GM18867 (cell line): ENCODE measurements around the gene SLC35A4.

ENCODE experiments used
- ATAC-seq: cut with Tn5 transposase; IDR thresholded peaks from one replicate; pipeline ENCODE4 v1.9.1; 2021; ENCODE audit warnings: mild to moderate bottlenecking, moderate library complexity; ENCODE audit not compliant: unreplicated experiment

The SLC35A4 gene

DNA sequence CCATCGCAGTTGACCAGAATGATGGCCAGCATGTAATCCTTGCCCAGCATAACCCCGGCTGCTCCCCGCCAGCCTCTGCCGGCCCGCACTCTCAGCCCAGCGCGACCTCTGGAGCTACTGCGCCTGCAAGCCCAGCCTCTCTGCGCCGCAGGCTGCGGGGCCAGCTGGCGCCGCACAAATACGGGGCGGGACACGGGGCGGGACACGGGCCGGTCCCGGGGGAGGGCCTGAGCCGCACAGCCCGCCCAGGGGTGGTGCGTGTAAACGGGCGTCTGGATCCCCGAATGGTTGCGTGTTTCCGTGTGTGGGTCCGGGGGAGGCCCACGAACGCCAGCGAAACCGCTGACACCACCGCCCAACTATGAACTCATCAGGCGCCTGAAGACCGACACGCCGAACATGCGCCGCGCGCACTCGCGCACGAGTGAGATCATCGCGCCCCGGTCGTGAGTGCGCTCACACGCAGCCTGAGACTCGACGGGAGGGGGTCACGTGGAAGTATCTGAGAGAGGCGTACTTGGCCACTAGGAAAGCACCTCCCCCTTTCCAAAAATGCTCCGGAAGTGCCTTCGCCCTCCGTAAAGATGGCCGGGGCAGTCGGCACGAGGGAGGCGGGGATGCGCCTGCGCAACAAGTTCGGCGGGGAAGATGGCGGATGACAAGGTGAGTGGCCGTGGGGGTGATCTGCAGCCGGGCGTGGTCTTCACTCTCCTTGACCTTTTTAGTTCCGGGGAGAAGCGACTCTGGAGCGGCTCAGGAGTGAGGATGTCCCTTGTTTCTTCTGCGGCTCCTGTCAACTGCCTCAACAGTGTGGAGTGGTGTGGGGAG, at the start of gene SLC35A4, which contains the start of gene APBB3:
TSS of gene SLC35A4 (plus strand) at position 633 of the 828 bp plus-strand sequence. CDS start 2,342 bp downstream, outside the sequence.
TSS of gene APBB3 (minus strand) at position 403 of the 828 bp plus-strand sequence. CDS start at position 50, 353 bp downstream.
- peak; percentile 85 for ATAC-seq

DNA sequence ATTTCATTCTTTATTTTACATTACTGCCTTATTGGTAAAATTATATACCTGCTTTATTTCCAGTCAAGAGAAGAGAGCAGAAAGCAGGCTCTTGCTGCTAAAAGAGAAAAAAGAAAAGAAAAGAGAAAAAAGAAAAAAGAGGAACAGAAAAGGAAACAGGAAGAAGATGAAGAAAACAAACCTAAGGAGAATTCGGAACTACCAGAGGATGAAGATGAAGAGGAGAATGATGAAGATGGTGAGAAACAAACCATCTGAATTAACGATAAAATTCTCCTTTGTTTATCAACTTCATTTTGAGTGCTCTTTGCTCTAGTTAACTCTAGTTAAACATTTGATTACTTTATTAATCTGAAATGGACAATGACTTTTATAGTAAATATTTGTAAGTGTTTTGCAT, 40.6 kb upstream of the SLC35A4 start:
- ATAC-seq, result no peak

DNA sequence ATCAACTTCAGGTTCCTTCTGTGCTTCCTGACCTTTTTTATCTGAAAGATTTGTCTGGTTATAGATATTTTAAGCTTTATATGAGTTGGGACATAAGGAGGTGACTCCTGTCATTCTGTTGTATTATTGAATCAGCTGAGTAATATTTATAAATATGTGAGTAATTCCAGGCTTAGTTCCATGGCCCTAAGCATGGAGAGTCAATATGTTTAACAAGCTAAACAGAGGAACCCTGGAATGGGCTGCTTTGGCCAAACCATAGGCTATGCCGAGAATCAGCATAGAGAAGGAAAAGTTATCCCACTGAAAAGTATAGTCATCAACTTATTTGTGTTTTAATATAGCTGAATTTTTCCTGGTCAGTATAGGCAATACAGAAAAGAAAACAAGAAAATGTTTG, 24.4 kb upstream of the SLC35A4 start:
- no peak for ATAC-seq

DNA sequence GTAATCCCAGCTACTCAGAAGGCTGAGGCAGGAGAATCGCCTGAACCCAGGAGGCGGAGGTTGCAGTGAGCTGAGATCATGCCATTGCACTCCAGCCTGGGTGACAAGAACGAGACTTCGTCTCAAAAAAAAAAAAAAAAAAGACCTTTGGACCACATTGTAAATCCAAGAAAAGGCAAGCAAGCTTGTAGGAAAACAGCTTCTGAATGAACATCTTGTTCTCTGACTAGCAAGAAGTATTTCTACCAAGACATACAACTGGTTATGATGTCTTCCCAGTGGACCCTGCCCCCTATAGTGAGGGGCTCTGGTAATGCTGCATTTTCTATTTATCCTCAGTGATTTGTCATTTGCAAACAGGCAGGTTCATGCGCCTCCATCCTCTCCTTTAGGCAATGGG, 21.7 kb upstream of the SLC35A4 start:
- no peak for ATAC-seq

DNA sequence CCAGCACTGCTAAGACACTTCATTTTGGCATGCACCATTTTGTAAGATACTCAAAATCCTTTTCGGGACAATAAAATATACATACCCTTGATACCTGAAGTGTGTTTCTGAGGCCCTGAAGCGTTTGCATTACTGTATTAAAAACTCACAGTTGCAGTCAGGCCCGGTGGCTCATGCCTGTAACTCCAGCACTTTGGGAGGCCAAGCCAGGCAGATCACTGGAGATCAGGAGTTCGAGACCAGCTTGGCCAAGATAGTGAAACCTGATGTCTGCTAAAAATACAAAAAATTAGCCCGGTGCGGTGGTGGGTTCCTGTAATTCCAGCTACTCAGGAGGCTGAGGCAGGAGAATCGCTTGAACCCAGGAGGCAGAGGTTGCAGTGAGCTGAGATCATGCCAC, 19.6 kb upstream of the SLC35A4 start:
- no peak for ATAC-seq

DNA sequence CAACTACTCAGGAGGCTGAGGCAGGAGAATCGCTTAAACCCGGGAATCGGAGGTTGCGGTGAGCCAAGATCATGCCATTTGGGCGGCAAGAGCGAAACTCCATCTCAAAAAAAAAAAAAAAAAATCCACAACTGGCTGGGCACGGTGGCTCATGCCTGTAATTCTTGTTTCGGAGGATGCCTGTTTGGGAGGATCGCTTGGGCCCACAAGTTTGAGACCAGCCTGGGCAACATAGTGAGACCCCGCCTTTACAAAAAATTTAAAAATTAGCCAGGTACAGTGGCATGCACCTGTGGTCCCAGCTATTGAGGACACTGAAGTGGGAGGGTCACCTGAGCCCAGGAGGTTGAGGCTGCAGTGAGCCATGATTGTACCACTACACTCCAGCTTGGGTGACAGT, 19.0 kb upstream of the SLC35A4 start:
- ATAC-seq, result no peak

- ATAC-seq, result no peak
These were observed 17.6 kb upstream of the SLC35A4 start for GRCh38 chr5:140546851-140547507.

GRCh38 chr5:140547508-140548299, 16.9 kb upstream of the SLC35A4 start, which contains the start of gene EIF4EBP3:
Gene EIF4EBP3, plus strand, starts transcription at chr5:140547662. Its CDS starts 76 bp downstream, at chr5:140547738.
- peak; percentile 97 for ATAC-seq

- ATAC-seq, result no peak
These were observed 16.3 kb upstream of the SLC35A4 start for GRCh38 chr5:140548300-140548688.

- ATAC-seq, result no peak
These were observed 15.8 kb upstream of the SLC35A4 start for GRCh38 chr5:140548791-140549190.

DNA sequence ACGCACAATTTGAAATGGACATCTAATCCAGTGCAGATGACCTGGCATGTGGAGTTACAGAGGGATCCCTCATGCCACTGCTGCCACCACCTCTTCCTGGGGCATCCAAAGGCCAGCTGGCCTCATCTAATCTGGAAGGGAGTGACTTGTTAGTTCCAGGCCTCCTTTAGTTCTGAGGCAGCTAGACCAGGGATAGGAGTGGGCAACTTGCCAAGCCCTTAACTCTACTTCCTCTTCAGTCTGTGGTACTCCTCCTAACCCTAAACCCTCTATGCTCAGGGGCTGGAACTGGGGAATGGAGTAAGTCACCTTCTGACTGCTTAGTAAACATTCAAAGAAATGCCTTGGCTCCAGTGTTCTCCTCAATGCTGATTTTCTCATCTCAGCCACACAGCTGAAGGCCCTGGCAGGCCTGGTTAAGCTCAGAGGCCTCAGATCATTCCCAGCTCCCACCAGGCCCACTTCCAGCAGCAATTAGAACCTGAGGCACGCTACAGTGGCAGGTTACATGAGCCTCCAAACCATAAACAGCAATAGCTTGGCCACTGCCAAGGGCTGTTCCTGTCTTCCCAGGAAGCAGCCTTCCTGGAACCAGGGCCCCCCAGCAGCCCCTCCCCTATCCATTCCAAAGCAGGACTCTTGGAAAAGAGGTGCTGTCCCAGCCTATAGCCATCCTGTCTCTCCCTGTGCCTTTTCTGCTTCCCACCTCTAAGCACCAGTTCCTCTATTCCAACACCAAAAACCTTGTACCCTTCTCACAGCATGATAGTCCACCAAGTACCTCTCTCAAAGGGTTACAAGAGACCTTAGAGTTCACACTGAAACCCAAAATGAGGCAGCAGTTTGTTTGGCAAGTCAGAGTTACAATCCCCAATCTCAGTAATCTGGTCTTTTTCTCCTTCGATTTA, 15.1 kb upstream of the SLC35A4 start:
- ATAC-seq, result no peak

GRCh38 chr5:140550147-140551079, 14.2 kb upstream of the SLC35A4 start:
- no peak for ATAC-seq

DNA sequence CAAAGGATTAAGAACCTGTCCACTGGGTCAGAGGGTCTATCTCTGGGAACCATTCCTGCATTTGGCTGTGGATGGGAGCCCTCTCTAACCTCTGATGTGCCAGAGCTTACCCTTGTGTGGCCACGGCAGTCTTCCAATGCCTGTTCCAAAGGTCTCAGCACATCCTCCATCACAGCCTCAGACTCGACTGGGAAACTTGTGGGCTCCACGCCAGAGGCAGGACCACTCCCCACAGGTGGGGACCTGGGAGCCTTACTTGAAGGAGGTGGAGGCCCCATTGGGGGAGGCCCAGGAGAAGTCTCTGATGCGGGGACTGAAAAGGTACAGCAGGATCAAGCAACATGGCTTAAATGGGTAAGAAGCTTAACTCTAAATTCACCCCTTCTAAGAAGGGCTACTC, 12.8 kb upstream of the SLC35A4 start:
- no peak for ATAC-seq

DNA sequence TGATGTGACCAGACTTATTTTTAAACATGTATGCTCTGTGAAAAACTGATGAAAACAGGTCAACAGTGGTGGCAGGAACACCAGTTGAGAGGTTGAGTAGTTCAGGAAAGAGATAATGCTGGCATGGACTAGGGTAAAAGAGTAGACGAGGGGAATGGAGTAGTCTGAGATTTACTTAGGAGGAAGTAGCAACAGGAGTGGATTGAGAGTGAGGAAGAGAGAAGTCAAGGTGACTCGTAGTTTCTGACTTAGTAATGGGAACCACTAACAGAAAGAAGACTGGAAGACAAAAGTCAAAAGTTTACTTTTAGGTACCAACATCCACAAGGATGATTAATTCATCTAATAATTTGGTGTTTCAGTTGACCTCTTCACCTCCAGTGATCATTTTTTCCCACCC, 11.0 kb upstream of the SLC35A4 start:
- no peak for ATAC-seq

GRCh38 chr5:140554454-140554853, 10.2 kb upstream of the SLC35A4 start:
- ATAC-seq, result no peak

DNA sequence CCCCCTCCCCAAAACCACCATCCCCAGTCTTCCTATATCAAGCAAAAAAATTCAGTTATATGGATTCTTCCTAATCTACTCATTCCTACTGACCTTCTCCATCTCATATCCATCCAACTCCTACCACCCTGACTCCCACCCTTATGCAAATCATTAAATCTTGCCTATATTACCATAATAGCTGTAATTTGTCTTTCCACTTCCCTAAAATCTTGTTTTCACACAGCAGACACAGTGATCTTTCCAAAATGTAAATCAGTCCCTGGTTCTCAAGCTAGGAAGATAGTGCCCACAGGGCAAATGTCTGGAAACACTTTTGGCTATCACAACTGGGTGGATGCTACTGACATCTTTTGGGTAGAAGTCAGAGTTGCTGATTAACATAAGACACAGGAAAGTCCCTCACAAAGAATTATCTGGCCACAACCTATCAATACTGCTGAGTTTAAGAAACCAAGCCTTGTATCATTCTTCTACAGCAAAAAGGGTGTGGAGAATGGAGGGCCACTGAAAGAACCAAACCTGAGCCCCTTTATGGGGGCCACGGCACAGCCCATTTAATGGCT, 8.8 kb upstream of the SLC35A4 start:
- no peak for ATAC-seq

DNA sequence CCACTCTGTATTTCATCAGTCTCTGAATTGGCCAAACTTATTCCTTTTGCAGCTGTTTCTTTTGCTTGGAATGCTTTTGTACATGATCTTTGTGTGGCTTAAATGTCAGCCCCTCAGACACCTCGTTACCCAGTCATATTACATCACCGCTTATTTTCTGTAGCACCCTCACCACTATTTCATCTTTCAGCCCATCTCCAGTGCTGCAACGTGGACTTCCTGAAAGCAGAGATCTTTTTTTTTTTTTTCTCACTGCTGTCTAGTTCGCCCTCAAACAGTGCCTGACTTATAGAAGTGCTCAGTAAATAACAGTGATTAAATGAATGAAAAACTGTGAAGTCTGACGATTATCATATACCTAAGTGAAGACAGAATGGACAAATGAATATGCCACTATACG, 8.2 kb upstream of the SLC35A4 start:
- no peak for ATAC-seq

GRCh38 chr5:140557136-140557805, 7.4 kb upstream of the SLC35A4 start, which contains the start of gene SRA1:
Gene SRA1, minus strand, starts transcription at chr5:140557473. Its CDS starts 21 bp downstream, at chr5:140557452.
- ATAC-seq, result peak; percentile 92
